Astrocyte (in vitro differentiated cells and primary cell): ENCODE data around the gene TJP1. TPM values are rescaled to one million over a fixed set of nuclear protein-coding genes. Genes with fewer than 3 reads are reported as not detected.
A peak's percentile ranks its signal among the peaks of the same experiment; 100 is the strongest.

ENCODE experiments used
- DNase-seq: peaks from one replicate; pipeline ENCODE4 v3.0.0-alpha.2; 2010; ENCODE audit warnings: low read depth
- FAIRE-seq: peaks from 2 replicates; lab custom pipeline; 2011; peaks lifted over from hg19 to GRCh38; lab: Jason Lieb, UNC
- H2AFZ ChIP-seq: 2 replicates; pipeline ENCODE4 v1.6.0; 2012; ENCODE audit warnings: low read depth, low read length, inconsistent platforms
- H3K27ac ChIP-seq: 2 replicates; pipeline ENCODE4 v1.5.1; 2011; ENCODE audit warnings: low read depth, low read length, inconsistent platforms
- H3K27me3 ChIP-seq: 2 replicates; pipeline ENCODE4 v1.6.0; 2011; ENCODE audit warnings: low read length, inconsistent platforms; ENCODE audit not compliant: insufficient read depth
- H3K36me3 ChIP-seq: 2 replicates; pipeline ENCODE4 v1.5.1; 2011; ENCODE audit warnings: low read length, inconsistent platforms; ENCODE audit not compliant: insufficient read depth
- H3K4me1 ChIP-seq: 2 replicates; pipeline ENCODE4 v1.5.1; 2011; ENCODE audit warnings: low read length, inconsistent platforms; ENCODE audit not compliant: insufficient read depth
- H3K4me2 ChIP-seq: 2 replicates; pipeline ENCODE4 v1.6.0; 2012; ENCODE audit warnings: low read length, inconsistent platforms
- H3K4me3 ChIP-seq: 2 replicates; pipeline ENCODE4 v1.5.1; 2011; ENCODE audit warnings: low read depth, mild to moderate bottlenecking, low read length, inconsistent platforms; ENCODE audit not compliant: insufficient read depth
- H3K79me2 ChIP-seq: 2 replicates; pipeline ENCODE4 v1.6.0; 2012; ENCODE audit warnings: mild to moderate bottlenecking, low read length, inconsistent platforms; ENCODE audit not compliant: insufficient read depth
- H3K9ac ChIP-seq: 2 replicates; pipeline ENCODE4 v1.6.0; 2012; ENCODE audit warnings: mild to moderate bottlenecking, low read length, inconsistent platforms
- H3K9me3 ChIP-seq: 2 replicates; pipeline ENCODE4 v1.5.1; 2012; ENCODE audit warnings: low read depth, mild to moderate bottlenecking, low read length, inconsistent platforms; ENCODE audit not compliant: insufficient read depth
- H4K20me1 ChIP-seq: 2 replicates; pipeline ENCODE4 v1.6.0; 2012; ENCODE audit warnings: low read length, inconsistent platforms; ENCODE audit not compliant: insufficient read depth
- H3K27ac Mint-ChIP-seq: one replicate; pipeline ENCODE4 v1.8.0; 2021; ENCODE audit warnings: mild to moderate bottlenecking, mixed read lengths; ENCODE audit not compliant: unreplicated experiment
- H3K27me3 Mint-ChIP-seq: one replicate; pipeline ENCODE4 v1.8.0; 2021; ENCODE audit warnings: low read depth, mixed read lengths; ENCODE audit not compliant: unreplicated experiment
- H3K36me3 Mint-ChIP-seq: one replicate; pipeline ENCODE4 v1.8.0; 2021; ENCODE audit warnings: low read depth, mixed read lengths; ENCODE audit not compliant: unreplicated experiment
- H3K4me1 Mint-ChIP-seq: one replicate; pipeline ENCODE4 v1.8.0; 2021; ENCODE audit warnings: low read depth, mixed read lengths; ENCODE audit not compliant: unreplicated experiment
- H3K4me3 Mint-ChIP-seq: one replicate; pipeline ENCODE4 v1.8.0; 2021; ENCODE audit warnings: mild to moderate bottlenecking, moderate library complexity, mixed read lengths; ENCODE audit not compliant: unreplicated experiment
- H3K9me3 Mint-ChIP-seq: one replicate; pipeline ENCODE4 v1.8.0; 2021; ENCODE audit warnings: mild to moderate bottlenecking, mixed read lengths; ENCODE audit not compliant: unreplicated experiment
- EZH2 ChIP-seq: IDR thresholded peaks from 2 replicates; pipeline ENCODE4 v1.6.1; 2012; ENCODE audit warnings: mild to moderate bottlenecking, low read length, inconsistent platforms; ENCODE audit not compliant: insufficient read depth
- total RNA-seq: library from RNA; stranded (reverse); gene quantifications from 2 replicates; pipeline ENCODE4 v1.2.1, GENCODE V29; 2021
- TF ChIP-seq, protein P1 (sequence below): IDR thresholded peaks from 2 replicates; pipeline ENCODE4 v1.5.1; 2011; ENCODE audit warnings: low read depth, mild to moderate bottlenecking, inconsistent platforms, low read length, moderate library complexity; ENCODE audit not compliant: insufficient read depth

The TJP1 gene
- total RNA-seq, 1 donor from 2014 or later, result 137 TPM

DNA sequence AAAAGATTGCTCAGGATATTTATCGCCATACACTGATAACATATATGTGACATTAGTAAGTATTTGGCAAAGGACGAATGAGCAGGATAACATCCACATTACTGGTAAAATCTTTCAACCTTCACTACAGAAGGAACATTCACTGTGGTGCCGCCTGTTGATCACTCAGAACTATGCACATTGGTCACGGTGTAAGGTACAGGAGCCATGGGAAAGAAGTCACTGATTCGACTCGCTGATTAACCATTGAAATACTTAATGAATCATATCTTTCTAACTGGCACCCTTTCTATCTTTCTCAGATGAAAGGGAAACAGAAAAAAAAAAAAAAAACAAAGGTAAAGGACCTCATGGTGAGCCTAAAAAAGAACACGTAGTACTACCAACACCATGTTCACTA, 68.8 kb downstream of the TJP1 start:
- no peaks in the 10 kb centered on the region for H3K9me3 Mint-ChIP-seq
- Histone ChIP-seq H3K4me2 (no peak overlapping the region), H3K4me3 (no peak overlapping the region), H3K27ac (no peak overlapping the region), H3K36me3 (peaks cover 7% of the 10 kb centered on the region), H3K9me3 (no peaks in the 10 kb centered on the region), H2AFZ (no peak overlapping the region), H3K9ac (no peak overlapping the region), H3K4me1 (peaks cover 2% of the 10 kb centered on the region), H3K27me3 (no peaks in the 10 kb centered on the region), H4K20me1 (peaks cover 53% of the 10 kb centered on the region), H3K79me2 (peaks cover 25% of the 10 kb centered on the region)
- TF ChIP-seq, protein P1, sequence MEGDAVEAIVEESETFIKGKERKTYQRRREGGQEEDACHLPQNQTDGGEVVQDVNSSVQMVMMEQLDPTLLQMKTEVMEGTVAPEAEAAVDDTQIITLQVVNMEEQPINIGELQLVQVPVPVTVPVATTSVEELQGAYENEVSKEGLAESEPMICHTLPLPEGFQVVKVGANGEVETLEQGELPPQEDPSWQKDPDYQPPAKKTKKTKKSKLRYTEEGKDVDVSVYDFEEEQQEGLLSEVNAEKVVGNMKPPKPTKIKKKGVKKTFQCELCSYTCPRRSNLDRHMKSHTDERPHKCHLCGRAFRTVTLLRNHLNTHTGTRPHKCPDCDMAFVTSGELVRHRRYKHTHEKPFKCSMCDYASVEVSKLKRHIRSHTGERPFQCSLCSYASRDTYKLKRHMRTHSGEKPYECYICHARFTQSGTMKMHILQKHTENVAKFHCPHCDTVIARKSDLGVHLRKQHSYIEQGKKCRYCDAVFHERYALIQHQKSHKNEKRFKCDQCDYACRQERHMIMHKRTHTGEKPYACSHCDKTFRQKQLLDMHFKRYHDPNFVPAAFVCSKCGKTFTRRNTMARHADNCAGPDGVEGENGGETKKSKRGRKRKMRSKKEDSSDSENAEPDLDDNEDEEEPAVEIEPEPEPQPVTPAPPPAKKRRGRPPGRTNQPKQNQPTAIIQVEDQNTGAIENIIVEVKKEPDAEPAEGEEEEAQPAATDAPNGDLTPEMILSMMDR, result no peak
- no peak for TF ChIP-seq EZH2
- H3K4me1 Mint-ChIP-seq, result peaks cover 24% of the 10 kb centered on the region
- H3K27me3 Mint-ChIP-seq, result no peaks in the 10 kb centered on the region
- no peak overlapping the region for H3K4me3 Mint-ChIP-seq
- DNase-seq (no peak), FAIRE-seq (peak; percentile 55)
- peaks cover 11% of the 10 kb centered on the region for H3K36me3 Mint-ChIP-seq
- no peak overlapping the region for H3K27ac Mint-ChIP-seq

DNA sequence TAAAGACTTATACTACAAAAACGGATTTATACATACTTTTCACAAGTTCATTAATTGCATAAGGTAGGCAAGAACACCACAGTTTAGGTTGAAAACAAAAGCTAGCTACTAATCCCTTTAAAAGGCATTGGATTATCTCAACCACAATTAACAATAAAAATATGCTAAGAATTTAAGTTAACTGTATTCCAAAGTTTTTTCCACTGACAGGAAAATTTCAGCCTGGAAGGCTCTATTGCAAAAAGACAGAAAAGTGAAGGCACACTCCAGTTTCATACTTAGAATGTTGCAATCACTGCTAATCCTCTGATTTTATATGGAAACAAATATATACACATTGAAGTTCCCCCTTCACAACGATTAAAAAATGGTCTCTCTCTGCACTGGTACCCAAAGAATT, 71.5 kb downstream of the TJP1 start:
- Histone ChIP-seq H2AFZ (no peak overlapping the region), H3K4me1 (no peaks in the 10 kb centered on the region), H3K9ac (no peak overlapping the region), H3K27ac (no peak overlapping the region), H3K79me2 (peaks cover 25% of the 10 kb centered on the region), H3K4me3 (no peak overlapping the region), H3K36me3 (peaks cover 7% of the 10 kb centered on the region), H4K20me1 (peaks cover 50% of the 10 kb centered on the region), H3K27me3 (no peaks in the 10 kb centered on the region), H3K4me2 (no peak overlapping the region), H3K9me3 (no peaks in the 10 kb centered on the region)
- no peaks in the 10 kb centered on the region for H3K9me3 Mint-ChIP-seq
- H3K27ac Mint-ChIP-seq, result peak overlapping the region; percentile 23
- H3K27me3 Mint-ChIP-seq, result no peaks in the 10 kb centered on the region
- no peak for TF ChIP-seq EZH2
- TF ChIP-seq, protein P1, result no peak
- peaks cover 13% of the 10 kb centered on the region for H3K4me1 Mint-ChIP-seq
- FAIRE-seq (no peak), DNase-seq (no peak)
- H3K36me3 Mint-ChIP-seq, result peaks cover 13% of the 10 kb centered on the region
- H3K4me3 Mint-ChIP-seq, result no peak overlapping the region

DNA sequence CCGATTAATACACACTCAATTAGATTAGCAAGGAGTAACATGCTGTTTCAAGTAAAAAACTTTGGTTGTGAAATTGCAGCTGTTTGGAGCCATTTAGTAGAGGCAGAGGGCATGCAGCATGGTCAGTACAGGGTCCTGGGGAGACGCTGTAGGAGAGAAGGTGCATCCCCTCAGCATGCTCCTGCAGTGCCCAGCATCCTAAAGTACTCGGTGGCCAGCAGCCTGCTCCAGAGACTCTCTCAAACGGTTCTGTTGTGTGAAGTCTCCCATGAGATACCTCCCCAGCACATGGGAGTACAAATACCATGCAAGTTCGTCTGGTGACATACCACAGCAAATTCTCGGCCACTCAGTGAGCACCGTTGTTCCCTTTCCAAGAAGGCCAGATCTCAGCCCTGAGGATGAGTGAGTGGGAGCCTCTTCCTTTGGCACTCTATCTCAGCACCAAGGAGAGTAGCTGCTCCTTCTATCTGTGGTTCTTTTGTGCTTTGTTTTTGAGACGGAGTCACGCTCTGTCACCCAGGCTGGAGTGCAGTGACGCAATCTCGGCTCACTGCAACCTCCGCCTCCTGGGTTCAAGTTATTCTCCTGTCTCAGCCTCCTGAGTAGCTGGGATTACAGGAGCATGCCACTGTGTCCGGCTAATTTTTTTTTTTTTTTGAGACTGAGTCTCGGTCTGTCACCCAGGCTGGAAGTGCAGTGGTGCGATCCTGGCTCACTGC, 72.7 kb downstream of the TJP1 start:
- H3K9me3 ChIP-seq, result no peaks in the 10 kb centered on the region
- Mint-ChIP-seq H3K27ac (no peak overlapping the region), H3K27me3 (no peaks in the 10 kb centered on the region), H3K4me1 (peaks cover 13% of the 10 kb centered on the region), H3K9me3 (no peaks in the 10 kb centered on the region), H3K36me3 (peaks cover 13% of the 10 kb centered on the region), H3K4me3 (no peak overlapping the region)
- H2AFZ ChIP-seq, result no peak overlapping the region
- H4K20me1 ChIP-seq, result peaks cover 40% of the 10 kb centered on the region
- H3K4me3 ChIP-seq, result no peak overlapping the region
- no peak for FAIRE-seq
- H3K4me1 ChIP-seq, result no peaks in the 10 kb centered on the region
- DNase-seq, result no peak
- no peak overlapping the region for H3K4me2 ChIP-seq
- peaks cover 17% of the 10 kb centered on the region for H3K79me2 ChIP-seq
- no peaks in the 10 kb centered on the region for H3K27me3 ChIP-seq
- peaks cover 3% of the 10 kb centered on the region for H3K36me3 ChIP-seq
- no peak overlapping the region for H3K27ac ChIP-seq
- H3K9ac ChIP-seq, result no peak overlapping the region
- TF ChIP-seq, protein P1, result no peak
- no peak for TF ChIP-seq EZH2
